ENCODE measurements around the gene TBC1D5.

GRCh38 chr3:17619968-17620367 lies 122.5 kb downstream of the TBC1D5 start:
- TF ChIP-seq CTCF (IDR thresholded peaks at IDR 0.05) (no peak), POLR2AphosphoS5 (IDR thresholded peaks at IDR 0.05; ENCODE audit: insufficient read depth in 1 of 2, low read depth in 1 of 2) (no peak)

Data from vagina (tissue), 2 donors.